HG02973 (cell line): ENCODE data around the gene RCAN2.
"Not testable (repeated sequence)": the region's sequence is repeated elsewhere in the genome, so short reads cannot be mapped to it uniquely, and the experiment has no call there.

Experiments
- ATAC-seq: cut with Tn5 transposase; IDR thresholded peaks from one replicate; pipeline ENCODE4 v1.9.1; 2021; ENCODE audit warnings: moderate library complexity; ENCODE audit not compliant: unreplicated experiment

The RCAN2 gene

DNA sequence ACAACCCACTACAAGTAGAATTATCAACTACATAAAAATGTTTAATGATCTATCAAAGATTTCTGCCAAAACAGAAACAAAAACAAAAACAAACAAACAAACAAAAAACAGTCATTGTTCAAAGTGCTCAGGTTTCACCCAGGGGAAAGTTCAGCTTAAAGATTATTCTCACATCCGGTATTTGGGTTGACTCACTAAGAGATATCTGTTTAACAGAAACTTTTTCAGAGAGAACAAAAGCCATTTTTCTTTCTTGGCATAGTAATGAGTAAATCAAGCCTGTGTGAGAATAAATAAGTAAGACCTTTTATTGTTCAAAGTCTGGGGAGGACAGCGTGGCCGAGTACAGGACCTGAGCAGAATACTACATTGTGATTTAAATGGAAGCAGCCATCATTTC is 143.6 kb downstream of the RCAN2 start:
- ATAC-seq: no peak

DNA sequence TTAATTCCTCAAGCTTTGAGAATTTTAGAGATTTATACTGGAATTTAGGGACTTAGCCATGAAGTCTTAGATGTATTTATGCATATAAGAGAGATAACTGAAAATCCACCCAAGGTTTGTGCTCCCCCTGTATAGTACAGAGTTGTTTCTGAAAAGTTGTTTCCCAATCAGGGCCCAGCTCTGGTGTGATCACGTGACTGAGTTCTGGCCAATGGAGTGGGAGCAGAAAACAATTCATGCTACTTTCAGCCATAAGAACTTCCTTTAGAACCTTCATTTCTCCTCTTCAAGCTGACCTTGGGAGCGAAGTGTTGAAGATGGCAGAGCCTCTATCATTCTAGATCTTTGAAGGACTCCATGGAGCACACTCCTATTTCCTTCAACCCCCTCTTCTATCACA is 151.0 kb downstream of the RCAN2 start:
- ATAC-seq: no peak

DNA sequence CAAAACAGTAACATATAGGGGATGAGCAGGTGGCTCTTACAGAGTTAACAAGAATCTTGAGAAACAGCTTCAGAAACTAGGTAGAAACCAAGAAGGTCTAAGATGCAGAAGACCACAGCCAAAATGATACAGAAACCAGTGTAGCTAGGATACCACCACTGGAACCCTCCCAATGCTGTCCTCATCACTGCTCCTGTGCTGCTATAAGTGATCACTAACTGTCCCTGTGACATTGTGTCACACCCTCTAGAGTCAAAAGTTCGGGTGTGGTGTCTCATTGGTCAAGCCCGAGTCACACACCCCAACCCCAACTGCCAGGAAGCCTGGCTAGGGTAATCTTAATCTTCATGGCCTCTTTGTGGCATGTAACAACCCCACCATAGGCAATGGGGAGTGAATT is 153.1 kb downstream of the RCAN2 start:
- ATAC-seq: peak; percentile 96

DNA sequence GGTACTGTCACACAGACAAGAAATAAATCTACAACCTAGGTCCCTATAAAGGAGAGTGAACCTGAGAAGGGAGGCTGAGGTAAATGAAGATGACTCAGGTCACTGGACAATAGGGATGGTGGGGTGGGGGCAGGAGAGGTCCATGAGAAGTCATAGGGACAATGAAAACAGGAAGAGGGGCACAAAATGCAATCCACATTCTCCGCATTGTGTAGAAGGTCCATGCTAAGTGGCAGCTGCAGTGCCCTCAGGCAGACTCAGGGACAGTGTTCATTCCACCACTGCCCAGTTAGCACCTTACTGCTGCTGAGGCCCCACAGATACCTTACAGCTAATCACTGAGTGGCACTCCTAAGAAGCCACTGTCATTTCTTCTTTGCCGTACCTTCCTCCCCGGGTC is 156.8 kb downstream of the RCAN2 start:
- no peak for ATAC-seq

DNA sequence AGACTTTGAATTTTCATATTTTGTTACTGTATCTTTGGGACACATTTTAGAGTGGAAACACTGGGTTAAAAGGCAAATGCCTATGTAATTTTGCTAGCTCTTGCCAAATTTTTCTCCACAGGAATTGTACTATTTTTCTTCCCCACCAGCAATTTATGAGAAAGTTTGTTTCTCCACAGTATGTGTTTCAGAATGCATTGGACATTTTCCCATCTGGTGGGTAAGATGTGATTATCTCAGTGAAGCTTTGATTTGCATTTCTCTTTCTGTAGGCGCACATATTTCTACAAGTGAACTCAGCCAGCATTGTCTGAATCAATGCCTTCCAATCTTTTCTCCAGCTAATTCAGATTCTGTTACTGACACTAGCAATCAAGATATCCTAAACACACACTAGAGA is 157.8 kb downstream of the RCAN2 start:
- no peak for ATAC-seq

DNA sequence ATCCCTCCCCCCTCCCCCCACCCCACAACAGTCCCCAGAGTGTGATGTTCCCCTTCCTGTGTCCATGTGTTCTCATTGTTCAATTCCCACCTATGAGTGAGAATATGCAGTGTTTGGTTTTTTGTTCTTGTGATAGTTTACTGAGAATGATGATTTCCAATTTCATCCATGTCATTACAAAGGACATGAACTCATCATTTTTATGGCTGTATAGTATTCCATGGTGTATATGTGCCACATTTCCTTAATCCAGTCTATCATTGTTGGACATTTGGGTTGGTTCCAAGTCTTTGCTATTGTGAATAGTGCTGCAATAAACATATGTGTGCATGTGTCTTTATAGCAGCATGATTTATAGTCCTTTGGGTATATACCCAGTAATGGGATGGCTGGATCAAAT is 158.8 kb downstream of the RCAN2 start:
- not testable (repeated sequence) for ATAC-seq

DNA sequence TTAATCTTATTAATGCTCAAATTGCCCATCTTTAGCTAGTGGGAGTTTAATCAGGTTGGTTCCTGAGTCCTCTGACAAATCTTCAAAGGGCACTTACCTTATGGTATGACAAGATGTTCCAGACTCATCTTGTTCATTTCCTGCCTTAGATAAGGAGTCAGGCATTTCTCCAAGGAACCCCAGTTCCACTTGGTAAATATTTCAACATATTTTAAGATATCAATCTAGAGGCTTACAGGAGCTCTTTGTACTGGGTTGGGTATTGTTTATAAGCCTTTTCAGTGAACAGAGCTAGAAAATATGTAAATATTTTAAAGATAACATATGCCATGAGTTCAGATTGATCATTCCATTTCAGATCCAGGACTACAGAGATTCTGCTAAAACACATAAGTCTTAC is 159.8 kb downstream of the RCAN2 start:
- no peak for ATAC-seq

DNA sequence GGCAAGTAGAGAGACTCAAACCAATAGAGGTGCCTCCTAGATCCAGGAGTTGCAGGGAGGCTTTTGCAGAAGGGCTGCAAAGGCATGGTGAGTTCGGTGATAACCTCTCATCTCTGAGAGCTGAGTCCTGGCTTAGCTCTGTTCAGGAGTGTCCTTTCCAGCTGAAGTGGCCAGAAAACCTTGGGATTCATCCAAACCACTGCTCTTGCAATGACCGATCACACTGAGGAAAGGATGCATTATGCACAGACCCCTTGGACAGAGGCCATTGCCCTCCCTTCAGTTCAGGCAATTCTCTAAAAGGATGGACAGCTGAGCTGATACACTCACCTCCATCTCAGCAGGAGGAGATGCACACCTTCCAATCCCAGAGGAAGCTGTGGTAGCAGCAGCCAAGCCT is 161.7 kb downstream of the RCAN2 start:
- ATAC-seq: no peak

DNA sequence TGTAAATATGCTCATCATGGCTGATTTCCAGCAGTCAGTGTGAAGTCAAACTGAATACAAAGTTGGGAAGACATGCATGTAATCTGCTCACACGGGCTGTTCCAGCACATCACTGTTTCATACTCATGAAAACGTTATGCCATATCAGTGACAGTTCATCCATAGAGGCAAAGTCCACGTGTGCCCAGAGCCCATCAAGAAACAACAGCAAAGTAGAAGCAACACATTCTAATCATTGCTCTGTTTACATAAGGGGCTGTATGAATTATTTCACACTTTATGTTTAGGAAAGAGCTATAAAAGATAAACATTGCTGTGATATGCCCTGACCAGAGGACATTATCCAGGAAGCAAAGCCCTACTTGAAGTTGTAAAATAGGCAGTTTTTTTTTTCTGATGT is 163.5 kb downstream of the RCAN2 start:
- no peak for ATAC-seq

DNA sequence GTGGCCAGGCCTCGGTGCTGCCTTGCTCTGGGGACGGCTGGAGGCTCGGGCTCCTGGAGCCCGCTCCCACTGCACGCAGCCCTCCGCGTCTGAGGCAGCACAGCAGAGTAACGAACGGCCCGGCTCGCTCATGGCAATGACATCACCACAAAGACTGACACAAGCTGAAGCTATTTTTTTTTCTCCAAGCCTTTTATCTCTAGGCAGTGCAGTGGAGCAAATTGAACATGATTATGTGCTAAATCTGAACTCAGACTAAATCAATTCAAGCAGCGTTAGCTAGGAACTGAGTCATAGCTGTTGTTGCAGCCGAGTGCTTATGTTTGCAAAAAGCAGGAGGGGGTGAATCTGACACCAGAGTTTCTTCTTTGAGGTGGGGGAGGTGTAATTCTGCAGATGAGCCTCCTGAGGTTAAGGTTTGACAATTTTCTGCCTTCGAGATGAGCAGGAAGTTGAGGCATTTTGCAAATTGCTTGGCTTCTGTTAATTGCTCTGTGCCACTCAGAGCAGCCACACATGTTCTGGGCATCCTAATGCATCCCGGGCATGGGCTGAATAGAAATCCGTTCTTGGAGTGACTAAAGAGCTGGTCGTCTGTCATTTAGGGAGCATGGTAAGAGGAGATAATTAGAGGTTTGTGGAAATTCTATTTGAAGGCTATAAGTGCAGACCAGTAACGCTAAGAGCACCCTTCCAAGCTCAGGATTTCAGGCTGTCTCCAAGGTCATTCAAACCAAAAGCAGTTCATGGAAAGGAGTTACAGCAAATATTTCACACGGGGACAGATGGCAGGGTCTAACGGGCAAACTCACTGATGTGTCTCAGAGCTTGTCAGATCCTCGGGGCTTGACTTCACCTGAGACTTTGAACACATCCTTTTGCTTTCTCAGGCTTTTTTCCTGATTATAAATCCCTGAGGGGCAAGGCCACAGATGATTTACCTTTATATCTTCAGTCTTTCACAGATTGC is 165.4 kb downstream of the RCAN2 start:
- ATAC-seq: no peak

DNA sequence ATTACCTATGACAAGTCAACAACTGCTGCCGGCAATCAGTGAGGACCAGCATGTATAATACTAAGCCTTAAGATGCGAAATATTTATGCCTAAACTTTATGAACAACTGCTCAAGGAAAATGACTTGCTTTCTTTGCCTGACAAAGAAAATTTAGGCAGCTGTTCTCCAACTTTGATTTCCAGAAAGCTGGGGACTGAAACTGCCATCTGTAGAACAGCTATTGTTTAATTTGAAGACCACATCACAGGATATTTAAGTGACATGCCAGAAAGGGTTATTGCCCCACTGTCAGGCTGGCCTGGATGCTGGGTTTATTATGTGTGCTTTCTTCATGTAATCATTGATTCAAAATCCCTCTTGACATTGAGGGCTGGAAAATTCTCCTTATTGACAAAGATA is 166.5 kb downstream of the RCAN2 start:
- ATAC-seq: no peak

DNA sequence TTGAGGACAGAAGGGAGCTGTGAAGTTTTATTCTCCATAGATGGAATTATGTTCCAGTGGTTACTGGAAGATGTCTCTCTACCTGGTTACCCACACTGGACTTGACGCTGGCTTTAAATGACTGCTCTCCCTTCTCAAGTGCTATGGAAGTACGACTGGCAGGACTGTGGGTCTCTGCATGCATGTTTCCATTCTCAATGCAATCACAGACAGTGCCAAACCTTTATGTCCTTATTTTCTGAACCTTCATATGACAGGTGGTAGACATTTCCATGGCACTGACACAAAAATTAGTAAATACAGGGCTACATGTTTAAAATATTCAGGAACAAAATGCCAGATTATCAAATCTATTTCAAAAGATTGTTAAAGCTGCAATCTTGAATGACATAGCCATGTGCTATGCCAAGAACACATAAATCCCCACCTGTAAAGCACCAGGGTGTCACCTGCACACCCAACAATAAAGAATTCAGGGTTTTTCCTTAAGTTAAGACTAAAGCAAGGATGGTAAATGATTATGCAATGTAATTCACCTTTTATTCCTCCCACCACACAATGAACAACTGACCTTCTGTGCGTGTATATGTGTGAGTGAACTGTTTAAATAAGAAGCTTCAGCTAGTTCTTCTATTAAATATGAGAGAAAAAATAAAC is 167.2 kb downstream of the RCAN2 start:
- ATAC-seq: no peak

DNA sequence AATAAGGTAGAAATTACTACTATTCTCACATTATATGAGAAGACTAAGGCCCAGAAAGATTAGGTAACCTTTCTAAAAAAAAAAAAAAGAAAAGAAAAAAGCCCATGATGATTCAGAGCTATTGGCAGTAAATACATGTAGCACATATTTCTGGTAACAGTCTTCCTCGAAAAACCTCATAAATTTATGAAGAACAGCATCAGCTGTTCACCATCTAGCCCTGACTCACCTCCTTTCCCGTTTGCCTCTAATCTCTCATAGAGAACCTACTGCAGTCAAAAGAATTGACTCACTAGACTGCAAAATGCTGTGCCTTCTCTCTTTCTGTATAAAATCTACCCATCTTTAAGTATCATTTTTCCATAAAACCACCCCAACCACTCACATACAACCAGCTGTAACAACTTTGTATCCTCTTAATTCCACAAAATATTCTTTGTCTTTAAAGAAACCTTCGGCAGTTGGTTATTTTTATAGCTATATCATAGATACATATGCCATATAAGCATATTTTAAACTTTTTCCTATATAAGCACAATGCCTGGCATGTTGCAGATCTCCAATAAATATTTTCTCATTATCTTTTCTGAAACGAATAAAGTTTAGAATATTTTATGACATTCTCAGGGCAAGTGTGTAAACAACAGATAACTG is 167.8 kb downstream of the RCAN2 start:
- ATAC-seq: no peak

DNA sequence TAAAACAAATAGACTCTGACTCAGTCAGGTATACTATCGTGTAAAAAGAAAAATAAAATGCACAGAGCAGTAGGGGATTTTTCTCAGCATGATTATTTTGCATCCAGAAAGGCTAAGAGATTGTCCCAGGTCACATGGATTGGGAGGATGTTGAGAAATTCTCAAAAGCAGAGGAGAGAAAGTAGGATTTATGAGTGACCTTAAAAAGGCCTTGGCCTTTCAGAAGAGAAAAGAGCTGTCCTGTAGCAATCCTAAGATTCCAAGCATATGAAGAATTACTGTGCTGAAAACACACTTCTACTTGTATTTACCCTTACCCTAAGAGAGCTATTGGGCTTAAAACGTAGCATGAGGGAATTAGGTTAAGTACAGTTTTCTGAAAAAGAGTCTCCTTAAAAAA is 170.7 kb downstream of the RCAN2 start:
- no peak for ATAC-seq

DNA sequence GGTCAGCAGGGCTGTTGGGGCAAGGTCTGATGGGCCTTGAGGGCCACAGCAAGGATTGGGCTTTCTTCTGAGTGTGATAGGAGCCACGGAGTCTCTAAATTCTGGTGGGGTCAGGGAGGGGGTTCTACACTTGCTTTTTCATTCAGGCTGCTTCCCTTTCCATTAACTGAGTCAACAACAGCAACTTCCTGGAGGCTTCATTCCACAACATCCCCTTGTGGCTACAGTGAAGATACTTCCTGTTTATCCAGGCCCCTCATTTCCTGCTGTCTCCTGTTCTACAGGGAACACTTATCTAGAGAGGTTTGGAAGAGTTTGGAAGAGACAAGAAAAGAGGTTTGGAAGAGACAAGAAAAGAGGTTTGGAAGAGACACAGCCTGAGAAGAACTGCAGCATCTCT is 175.7 kb downstream of the RCAN2 start:
- no peak for ATAC-seq

DNA sequence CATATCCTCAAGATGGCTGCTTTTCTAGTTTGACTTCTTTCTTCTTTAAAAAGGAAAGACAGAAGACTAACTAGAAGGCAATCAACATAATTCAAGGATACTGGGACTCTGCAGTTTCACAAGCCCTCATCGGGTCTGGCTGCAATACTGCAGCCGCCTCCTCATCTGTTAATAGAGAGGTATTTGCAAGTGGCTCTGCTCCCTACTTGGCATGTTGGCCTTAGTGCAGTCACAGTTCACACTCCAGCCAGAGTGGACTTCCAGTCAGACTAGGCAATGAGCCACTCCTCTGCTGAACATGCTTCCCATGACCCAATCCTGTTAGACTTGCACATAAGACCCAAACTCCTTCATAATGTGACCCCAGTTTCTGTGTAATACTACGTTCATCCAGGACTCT is 178.6 kb downstream of the RCAN2 start:
- no peak for ATAC-seq

DNA sequence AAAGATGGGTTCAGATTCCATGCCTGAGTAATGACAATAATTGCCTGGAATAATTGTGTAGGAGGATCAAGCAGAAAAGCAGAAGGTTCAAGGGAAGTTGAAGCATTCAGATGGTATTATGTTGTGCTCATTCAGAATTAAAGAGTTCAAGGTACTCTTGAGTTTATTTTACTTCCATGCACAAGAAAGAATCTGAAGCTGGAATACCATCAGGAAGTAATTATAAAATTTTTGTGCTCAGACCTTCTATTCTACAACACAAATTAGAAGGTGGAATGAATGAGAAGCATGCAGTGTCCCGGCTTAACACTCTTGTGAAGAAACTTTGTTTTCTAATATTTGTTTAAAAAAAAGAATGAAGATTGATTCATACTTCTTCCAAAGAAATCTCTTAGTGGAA is 181.1 kb downstream of the RCAN2 start:
- no peak for ATAC-seq

DNA sequence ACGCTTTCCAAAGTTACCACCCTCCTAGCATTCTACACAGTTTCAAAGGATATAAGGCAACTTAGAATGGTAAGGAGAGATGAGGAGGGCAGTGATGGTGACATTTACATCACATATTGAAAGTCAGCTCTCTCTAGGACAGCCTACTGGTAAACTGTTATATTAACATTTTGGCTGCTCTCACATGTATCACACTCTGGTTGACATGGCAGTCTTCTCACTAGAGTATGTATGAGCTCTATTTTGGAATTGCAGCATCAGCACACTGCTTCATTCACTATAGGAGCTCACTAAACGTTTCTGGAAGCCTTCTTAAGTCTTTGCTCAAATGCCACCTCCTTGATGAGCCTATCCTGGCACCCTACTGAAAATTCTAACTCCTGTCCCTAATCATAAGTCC is 184.8 kb downstream of the RCAN2 start:
- ATAC-seq: no peak

DNA sequence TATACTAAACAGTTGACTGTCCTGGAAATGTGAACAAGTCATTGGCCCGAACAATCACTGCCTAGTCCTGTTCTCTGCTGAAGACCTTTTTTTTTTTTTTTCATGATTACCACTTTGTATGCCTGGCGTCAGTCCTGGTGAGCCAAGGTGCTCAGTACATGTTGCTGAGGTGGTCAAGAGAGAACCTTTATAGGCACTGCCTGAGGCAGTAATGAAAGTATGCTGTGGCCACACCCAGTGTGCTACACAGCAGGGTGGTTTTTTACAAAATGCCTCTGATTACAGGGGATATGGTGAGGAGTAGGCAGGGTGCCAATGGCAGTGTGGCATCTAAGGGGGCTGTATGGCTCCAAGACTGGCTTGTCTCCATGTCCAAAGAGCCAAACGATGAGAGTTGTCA is 185.4 kb downstream of the RCAN2 start:
- ATAC-seq: no peak

DNA sequence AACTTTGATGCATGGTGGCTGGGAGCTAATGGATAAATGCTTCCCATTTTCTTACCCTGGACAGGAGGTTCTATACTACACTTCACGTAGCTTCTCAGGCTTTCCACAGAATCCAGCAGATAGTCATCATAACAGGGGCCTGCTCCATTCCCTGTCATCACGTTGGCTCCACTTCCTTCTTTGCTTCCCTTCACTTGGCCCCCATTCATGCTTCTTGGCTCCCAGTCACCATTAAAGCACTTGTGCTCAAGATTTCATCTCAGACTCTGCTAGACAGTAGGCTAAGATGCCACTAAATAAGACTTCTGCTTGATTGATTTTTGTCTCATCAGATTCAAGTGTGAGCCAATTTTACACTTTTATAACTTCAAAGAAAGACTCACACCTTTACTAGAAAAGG is 186.0 kb downstream of the RCAN2 start:
- no peak for ATAC-seq

DNA sequence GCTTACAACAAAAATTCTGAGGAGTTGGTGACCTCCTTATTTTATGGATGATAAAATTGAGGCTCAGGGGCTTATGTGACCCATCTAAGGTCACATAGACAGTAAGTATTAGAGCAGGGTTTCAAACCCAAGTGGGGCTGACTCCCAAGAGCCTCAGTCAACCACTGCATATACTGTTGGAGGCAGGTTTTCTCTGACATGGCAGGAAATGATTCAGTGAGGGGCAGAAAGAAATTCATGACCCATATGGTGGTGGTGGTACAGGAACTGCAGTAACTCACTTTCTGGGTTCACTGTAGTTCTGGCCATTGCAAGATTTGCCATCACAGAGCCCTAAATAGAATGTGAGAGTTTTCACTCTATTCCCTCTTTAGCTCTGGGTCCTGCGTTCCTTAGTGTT is 188.4 kb downstream of the RCAN2 start:
- no peak for ATAC-seq

DNA sequence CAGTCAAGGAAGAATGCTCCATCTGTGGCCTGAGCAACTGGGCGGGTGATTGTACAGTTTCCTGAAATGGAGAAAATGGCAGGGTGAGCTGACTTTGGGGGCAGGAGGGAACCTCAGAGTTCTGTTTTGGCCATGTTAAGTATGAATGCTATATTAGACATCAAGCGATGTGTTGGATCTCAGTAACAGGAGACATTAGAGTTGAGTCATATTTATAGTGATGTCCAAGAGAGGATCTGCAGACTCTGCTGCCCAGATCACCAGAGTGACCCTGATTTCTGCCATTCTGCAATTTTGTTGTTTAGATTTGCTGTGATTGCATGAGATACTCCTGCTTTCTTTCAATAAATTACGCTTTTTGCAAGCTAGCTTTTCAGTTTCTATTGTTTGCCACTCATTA is 189.1 kb downstream of the RCAN2 start:
- ATAC-seq: no peak
